ENCODE data around the gene TMEM154. TPM values are rescaled to one million over a fixed set of nuclear protein-coding genes. Genes with fewer than 3 reads are reported as not detected.

The TMEM154 gene
- total RNA-seq, 3 donors from 2014 or later (not counting 1 experiment from before 2014, with no cell fraction given): 9.8 to 45.4 (median 10.5) TPM

DNA sequence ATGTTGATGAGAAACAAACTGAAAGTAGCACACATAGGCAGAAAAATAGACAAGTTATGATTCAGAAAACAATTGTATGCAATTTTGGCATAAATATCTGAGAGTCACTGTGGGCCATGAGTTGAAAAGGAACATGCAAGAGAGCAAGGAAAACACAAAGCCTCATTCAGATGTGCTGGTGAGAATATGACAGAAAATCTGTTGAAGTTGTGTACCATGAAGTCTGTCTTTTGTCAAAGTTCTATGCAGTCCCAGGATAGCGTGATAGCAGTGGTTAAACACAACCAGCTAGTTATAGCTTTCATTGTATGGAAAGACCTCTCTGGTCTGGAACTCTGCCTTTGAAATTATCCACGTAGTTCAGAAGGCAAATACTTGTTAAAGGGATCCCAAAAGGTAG lies 53.0 kb downstream of the TMEM154 start:
- 92% methylated on average over 2 of the region's 2 CpGs for WGBS (ENCODE audit: insufficient coverage)
- no peak for ATAC-seq
- H3K27me3 ChIP-seq (ENCODE audit: control insufficient read depth, insufficient read depth, low read length): no peaks in the 10 kb centered on the region
- DNase-seq: no peak
- H3K27ac Mint-ChIP-seq: no peak overlapping the region
- no peak overlapping the region for H3K4me3 ChIP-seq (ENCODE audit: low read length)
- H3K4me1 ChIP-seq (ENCODE audit: control insufficient read depth, insufficient read depth, low read length): no peaks in the 10 kb centered on the region
- no peaks in the 10 kb centered on the region for H3K9me3 Mint-ChIP-seq
- no peak overlapping the region for H3K4me3 Mint-ChIP-seq
- H3K36me3 Mint-ChIP-seq: no peaks in the 10 kb centered on the region
- H3K36me3 ChIP-seq (ENCODE audit: control insufficient read depth, insufficient read depth, low read length): peaks cover 11% of the 10 kb centered on the region
- H3K9me3 ChIP-seq (ENCODE audit: control insufficient read depth, insufficient read depth, low read length): no peaks in the 10 kb centered on the region
- H3K27me3 Mint-ChIP-seq (ENCODE audit: low read depth in 2 of 2): no peaks in the 10 kb centered on the region
- no peak for TF ChIP-seq CTCF (IDR thresholded peaks at IDR 0.05)
- H3K27ac ChIP-seq (ENCODE audit: low read length): no peak overlapping the region
- no peaks in the 10 kb centered on the region for H3K4me1 Mint-ChIP-seq
- intact Hi-C loops (cut with micrococcal nuclease): no loop called here

- Histone ChIP-seq H3K36me3 (ENCODE audit: control insufficient read depth, insufficient read depth, low read length) (no peaks in the 10 kb centered on the region), H3K27me3 (ENCODE audit: control insufficient read depth, insufficient read depth, low read length) (no peaks in the 10 kb centered on the region), H3K27ac (ENCODE audit: low read length) (no peak overlapping the region), H3K4me3 (ENCODE audit: low read length) (no peak overlapping the region), H3K9me3 (ENCODE audit: control insufficient read depth, insufficient read depth, low read length) (no peaks in the 10 kb centered on the region), H3K4me1 (ENCODE audit: control insufficient read depth, insufficient read depth, low read length) (no peaks in the 10 kb centered on the region)
- Mint-ChIP-seq H3K9me3 (no peaks in the 10 kb centered on the region), H3K27me3 (ENCODE audit: low read depth in 2 of 2) (peaks cover 0 to 5% of the 10 kb centered on the region in 2 donors), H3K4me3 (no peak overlapping the region), H3K4me1 (no peaks in the 10 kb centered on the region), H3K27ac (no peak overlapping the region), H3K36me3 (no peaks in the 10 kb centered on the region)
- TF ChIP-seq CTCF (IDR thresholded peaks at IDR 0.05): no peak
- ATAC-seq (no peak), DNase-seq (no peak)
- intact Hi-C loops (cut with micrococcal nuclease): no loop called here
These were observed 58.9 kb downstream of the TMEM154 start for GRCh38 chr4:152620915-152621314.

- DNase-seq: no peak
- Mint-ChIP-seq H3K27me3 (ENCODE audit: low read depth in 2 of 2) (peaks cover 0 to 9% of the 10 kb centered on the region in 2 donors), H3K4me1 (no peaks in the 10 kb centered on the region), H3K36me3 (no peaks in the 10 kb centered on the region), H3K27ac (no peak overlapping the region), H3K4me3 (no peak overlapping the region), H3K9me3 (no peaks in the 10 kb centered on the region)
- no peaks in the 10 kb centered on the region for H3K4me1 ChIP-seq (ENCODE audit: control insufficient read depth, insufficient read depth, low read length)
- TF ChIP-seq CTCF (IDR thresholded peaks at IDR 0.05): no peak
- WGBS (ENCODE audit: insufficient coverage): 100% methylated on average over 1 of the region's 1 CpG
- H3K9me3 ChIP-seq (ENCODE audit: control insufficient read depth, insufficient read depth, low read length): no peaks in the 10 kb centered on the region
- H3K27ac ChIP-seq (ENCODE audit: low read length): no peak overlapping the region
- intact Hi-C loops (cut with micrococcal nuclease): no loop called here
- ATAC-seq: no peak
- no peak overlapping the region for H3K4me3 ChIP-seq (ENCODE audit: low read length)
- no peaks in the 10 kb centered on the region for H3K27me3 ChIP-seq (ENCODE audit: control insufficient read depth, insufficient read depth, low read length)
- no peaks in the 10 kb centered on the region for H3K36me3 ChIP-seq (ENCODE audit: control insufficient read depth, insufficient read depth, low read length)
These were observed 59.6 kb downstream of the TMEM154 start for GRCh38 chr4:152620218-152620617.

DNA sequence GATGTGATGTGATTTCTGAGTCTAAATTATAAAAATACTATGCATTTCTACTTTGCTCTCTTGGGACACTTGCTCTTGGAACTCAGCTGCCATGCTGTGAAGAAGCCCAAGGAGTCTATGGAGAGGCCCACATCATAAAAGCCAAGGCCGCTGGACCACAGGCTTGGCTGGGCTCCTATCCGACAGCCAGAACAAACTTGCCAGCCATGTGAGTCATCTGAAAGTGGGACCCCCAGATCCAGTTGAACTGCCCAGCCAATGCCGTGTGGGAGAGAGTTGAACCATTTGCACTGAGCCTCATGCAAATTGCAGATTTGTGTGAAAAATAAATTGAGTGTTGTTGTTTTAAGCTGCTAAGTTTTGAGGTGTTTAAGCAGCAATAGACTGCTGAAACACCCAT lies 60.2 kb downstream of the TMEM154 start:
- no peak for TF ChIP-seq CTCF (IDR thresholded peaks at IDR 0.05)
- 93% methylated on average over 3 of the region's 3 CpGs for WGBS (ENCODE audit: insufficient coverage)
- H3K9me3 Mint-ChIP-seq: no peaks in the 10 kb centered on the region

More for the DNA sequence above, 60.2 kb downstream of the TMEM154 start:
- H3K4me1 ChIP-seq (ENCODE audit: control insufficient read depth, insufficient read depth, low read length): no peaks in the 10 kb centered on the region
- no peak overlapping the region for H3K27ac ChIP-seq (ENCODE audit: low read length)
- no peaks in the 10 kb centered on the region for H3K9me3 ChIP-seq (ENCODE audit: control insufficient read depth, insufficient read depth, low read length)
- H3K27me3 ChIP-seq (ENCODE audit: control insufficient read depth, insufficient read depth, low read length): no peaks in the 10 kb centered on the region
- no peak overlapping the region for H3K4me3 ChIP-seq (ENCODE audit: low read length)
- Mint-ChIP-seq H3K27ac (no peak overlapping the region), H3K4me3 (no peak overlapping the region), H3K27me3 (ENCODE audit: low read depth in 2 of 2) (peaks cover under 1 to 16% of the 10 kb centered on the region in 2 donors), H3K36me3 (no peaks in the 10 kb centered on the region), H3K4me1 (no peaks in the 10 kb centered on the region)
- H3K36me3 ChIP-seq (ENCODE audit: control insufficient read depth, insufficient read depth, low read length): no peaks in the 10 kb centered on the region
- no peak for ATAC-seq
- intact Hi-C loops (cut with micrococcal nuclease): no loop called here
- no peak for DNase-seq

All from natural killer cell (primary cell).